HCT116 (cell line): ENCODE measurements around the gene TMEM201. TPM values are rescaled to one million over a fixed set of nuclear protein-coding genes. Genes with fewer than 3 reads are reported as not detected.

Experiments
- ATAC-seq: fragments of 200-7000 bp; cut with Tn5 transposase; 2 replicates; pipeline ENCODE4 v1.9.1; 2020; ENCODE audit warnings: mild to moderate bottlenecking, moderate library complexity
- BruUV-seq: library from RNA; stranded (reverse); fragments of 400-500 nt; replicated peaks from 2 replicates; lab custom pipeline; 2021; lab: Mats Ljungman, UMichigan
- CTCF ChIA-PET: fragments of 300-600 bp; sonication (Branson Sonifier 250); formaldehyde crosslinking; loops from one replicate; lab custom pipeline; 2021; ENCODE audit warnings: antibody characterized with exemption; lab: Charles Lee
- POLR2A ChIA-PET: fragments of 300-600, 350-600 bp; sonication (Branson Sonifier 250); formaldehyde crosslinking; loops from one replicate; lab custom pipeline; 2021; ENCODE audit warnings: antibody characterized with exemption; lab: Charles Lee
- RAD21 ChIA-PET, 2 experiments: fragments of 300-600 bp; sonication (Branson Sonifier 250); formaldehyde crosslinking; loops; one replicate each; lab custom pipeline; 2023; ENCODE audit warnings: low total read pairs in 2 of 2; ENCODE audit not compliant: uncharacterized antibody in 2 of 2, unreplicated experiment in 2 of 2, low non-redundant PET in 1 of 2; lab: Charles Lee
- DNase-seq: peaks from one replicate; pipeline ENCODE4 v3.0.0-alpha.2; 2010; ENCODE audit warnings: low read depth, low spot score
- H2AFZ ChIP-seq: fragments of 200-600 bp; shearing (Covaris generic), sonication (generic); 2 replicates; pipeline ENCODE4 v1.6.1; 2017; ENCODE audit warnings: low read depth, mixed run types, mixed read lengths, antibody characterized with exemption, low read length; ENCODE audit not compliant: poor library complexity, severe bottlenecking
- H3K27ac ChIP-seq: 2 replicates; pipeline ENCODE4 v1.5.1; 2012; ENCODE audit warnings: low read depth, low read length
- H3K27me3 ChIP-seq: fragments of 200-600 bp; sonication (generic); 2 replicates; pipeline ENCODE4 v1.6.1; 2016; ENCODE audit warnings: mixed run types, low read length, mixed read lengths; ENCODE audit not compliant: insufficient read depth
- H3K36me3 ChIP-seq, 2 experiments: fragments of 200-500 bp in 1 of 2; fragments of 200-600 bp in 1 of 2; sonication (Bioruptor generic) in 1 of 2; sonication (generic) in 1 of 2; 2 replicates each; pipeline versions ENCODE4 v1.5.1 to v1.6.1; 2014 to 2016; ENCODE audit warnings: low read length in 2 of 2, inconsistent platforms in 1 of 2, mixed read lengths in 1 of 2, mixed run types in 1 of 2; ENCODE audit not compliant: insufficient read depth in 2 of 2, control insufficient read depth in 1 of 2
- H3K4me1 ChIP-seq, 2 experiments: fragments of 200-600 bp in 1 of 2; sonication (generic) in 1 of 2; 2 replicates each; pipeline versions ENCODE4 v1.5.1 to v1.6.1; 2012 to 2017; ENCODE audit warnings: low read length in 2 of 2, inconsistent platforms in 1 of 2, mild to moderate bottlenecking in 1 of 2, mixed read lengths in 1 of 2, mixed run types in 1 of 2, moderate library complexity in 1 of 2; ENCODE audit not compliant: insufficient read depth in 2 of 2, control insufficient read depth in 1 of 2
- H3K4me2 ChIP-seq: fragments of 200-600 bp; sonication (generic); 2 replicates; pipeline ENCODE4 v1.6.1; 2017; ENCODE audit warnings: mixed run types, low read length, mixed read lengths
- H3K4me3 ChIP-seq, 2 experiments: fragments of 200-600 bp in 1 of 2; sonication (generic) in 1 of 2; replicated peaks in 1 of 2; 2 replicates each; pipeline ENCODE4 v1.5.1; 2011 to 2016; ENCODE audit warnings: low read length in 2 of 2, control low read depth in 1 of 2, low read depth in 1 of 2, mild to moderate bottlenecking in 1 of 2, mixed read lengths in 1 of 2, mixed run types in 1 of 2
- H3K79me2 ChIP-seq: fragments of 200-600 bp; sonication (generic); 2 replicates; pipeline ENCODE4 v1.6.1; 2017; ENCODE audit warnings: mild to moderate bottlenecking, mixed run types, low read length, moderate library complexity, mixed read lengths; ENCODE audit not compliant: insufficient read depth
- H3K9ac ChIP-seq: fragments of 200-600 bp; sonication (generic); 2 replicates; pipeline ENCODE4 v1.6.1; 2016; ENCODE audit warnings: low read length, mixed read lengths
- H3K9me2 ChIP-seq: fragments of 200-600 bp; sonication (generic), shearing (Covaris generic); 2 replicates; pipeline ENCODE4 v1.6.1; 2017; ENCODE audit warnings: mixed run types, mild to moderate bottlenecking, moderate library complexity; ENCODE audit not compliant: insufficient read depth
- H3K9me3 ChIP-seq, 2 experiments: fragments of 200-500 bp in 1 of 2; fragments of 200-600 bp in 1 of 2; sonication (Bioruptor generic) in 1 of 2; sonication (generic) in 1 of 2; 2 replicates each; pipeline ENCODE4 v1.6.1; 2014 to 2017; ENCODE audit warnings: low read length in 2 of 2, mixed read lengths in 2 of 2, inconsistent platforms in 1 of 2, low read depth in 1 of 2, mild to moderate bottlenecking in 1 of 2, mixed run types in 1 of 2, moderate library complexity in 1 of 2; ENCODE audit not compliant: control insufficient read depth in 1 of 2, insufficient read depth in 1 of 2
- H4K20me1 ChIP-seq: fragments of 200-600 bp; sonication (generic), shearing (Covaris generic); 2 replicates; pipeline ENCODE4 v1.6.1; 2017; ENCODE audit warnings: mixed run types, mild to moderate bottlenecking, moderate library complexity; ENCODE audit not compliant: insufficient read depth
- ATF3 ChIP-seq: IDR thresholded peaks from 2 replicates; pipeline ENCODE4 v1.6.1; 2012
- CBX3 ChIP-seq: IDR thresholded peaks from 2 replicates; pipeline ENCODE4 v1.6.1; 2012; ENCODE audit warnings: low read depth
- CEBPB ChIP-seq: IDR thresholded peaks from 2 replicates; pipeline ENCODE4 v1.6.1; 2012; ENCODE audit warnings: low read depth
- EGR1 ChIP-seq: IDR thresholded peaks from 2 replicates; pipeline ENCODE4 v1.6.1; 2012; ENCODE audit warnings: low read depth
- ELF1 ChIP-seq: IDR thresholded peaks from 2 replicates; pipeline ENCODE4 v1.6.1; 2012; ENCODE audit warnings: low read depth, borderline replicate concordance
- EZH2 ChIP-seq: fragments of 200-600 bp; sonication (generic); IDR thresholded peaks from 2 replicates; pipeline ENCODE4 v1.6.1; 2017; ENCODE audit warnings: antibody characterized with exemption, mixed run types
- FOSL1 ChIP-seq: IDR thresholded peaks from 2 replicates; pipeline ENCODE4 v1.6.1; 2012; ENCODE audit warnings: low read depth
- JUND ChIP-seq: IDR thresholded peaks from 2 replicates; pipeline ENCODE4 v1.6.1; 2012
- MAX ChIP-seq: IDR thresholded peaks from 2 replicates; pipeline ENCODE4 v1.6.1; 2012
- POLR2AphosphoS5 ChIP-seq: IDR thresholded peaks from 2 replicates; pipeline ENCODE4 v1.6.1; 2011; ENCODE audit warnings: mild to moderate bottlenecking, low read depth, low read length, moderate library complexity
- RAD21 ChIP-seq: IDR thresholded peaks from 2 replicates; pipeline ENCODE4 v1.6.1; 2012; ENCODE audit warnings: low read depth, mild to moderate bottlenecking
- REST ChIP-seq: IDR thresholded peaks from 2 replicates; pipeline ENCODE4 v1.6.1; 2012; ENCODE audit warnings: low read depth
- SIN3A ChIP-seq: IDR thresholded peaks from 2 replicates; pipeline ENCODE4 v1.6.1; 2012; ENCODE audit warnings: low read depth
- SP1 ChIP-seq: IDR thresholded peaks from 2 replicates; pipeline ENCODE4 v1.6.1; 2012; ENCODE audit warnings: low read depth
- SRF ChIP-seq: IDR thresholded peaks from 2 replicates; pipeline ENCODE4 v1.6.1; 2012; ENCODE audit warnings: low read depth
- TCF7L2 ChIP-seq: IDR thresholded peaks from 2 replicates; pipeline ENCODE4 v1.7.0; 2011; ENCODE audit warnings: borderline replicate concordance, inconsistent platforms; ENCODE audit not compliant: insufficient read depth, insufficient read length; ENCODE audit errors: extremely low read depth
- ZBTB33 ChIP-seq: IDR thresholded peaks from 2 replicates; pipeline ENCODE4 v1.6.1; 2011; ENCODE audit warnings: mild to moderate bottlenecking, low read length, moderate library complexity; ENCODE audit not compliant: insufficient replicate concordance; ENCODE audit errors: extremely low read depth
- ZFX ChIP-seq: fragments of 450-650 bp; IDR thresholded peaks from 2 replicates; pipeline ENCODE4 v1.6.1; 2017
- intact Hi-C: fragments of 100-400 bp; cut with micrococcal nuclease; formaldehyde crosslinking; loops from 2 replicates; pipeline ENCODE4 v1.10.0; 2022
- total RNA-seq: library from RNA; stranded (reverse); gene quantifications from one replicate; pipeline ENCODE4 v1.2.1, GENCODE V29; 2021; ENCODE audit not compliant: unreplicated experiment

TMEM201 gene
- total RNA-seq, 1 experiment from 2014 or later: 27.6 TPM

- no peak for TF ChIP-seq ZBTB33
- TF ChIP-seq MAX: no peak
- TF ChIP-seq SRF: no peak
- no peak for TF ChIP-seq FOSL1
- no peak for TF ChIP-seq POLR2AphosphoS5
- TF ChIP-seq SP1: no peak
Observed at GRCh38 chr1:9602794-9603167, 14.1 kb downstream of the TMEM201 start (continued).

GRCh38 chr1:9603307-9603706 is 14.6 kb downstream of the TMEM201 start:
- no peak overlapping the region for H2AFZ ChIP-seq
- H3K27ac ChIP-seq: no peak overlapping the region
- no TSS peak for BruUV-seq
- no peaks in the 10 kb centered on the region for H3K9me2 ChIP-seq
- H3K9ac ChIP-seq: no peak overlapping the region
- RAD21 ChIA-PET: no interaction called here
- CTCF ChIA-PET: no interaction called here
- intact Hi-C loops: no loop called here
- no peaks in the 10 kb centered on the region for H3K4me1 ChIP-seq
- H3K4me3 ChIP-seq: no peak overlapping the region
- peaks cover 6 to 26% of the 10 kb centered on the region in 2 experiments; a peak in 3 of 4 replicates for H3K36me3 ChIP-seq
- DNase-seq (no peak), ATAC-seq (no peak)
- TF ChIP-seq SIN3A: no peak
- no peak for TF ChIP-seq TCF7L2
- no peak for TF ChIP-seq ZFX
- TF ChIP-seq JUND: no peak
- TF ChIP-seq CEBPB: no peak
- no peak for TF ChIP-seq EGR1
- no peak for TF ChIP-seq REST
- TF ChIP-seq ATF3: no peak
- TF ChIP-seq RAD21: no peak
- no peak for TF ChIP-seq CBX3
- TF ChIP-seq EZH2: no peak
- no peak for TF ChIP-seq ELF1
- H3K9me3 ChIP-seq: no peaks in the 10 kb centered on the region
- no peaks in the 10 kb centered on the region for H3K79me2 ChIP-seq
- no peak overlapping the region for H3K4me2 ChIP-seq
- no peaks in the 10 kb centered on the region for H4K20me1 ChIP-seq
- POLR2A ChIA-PET: no interaction called here
- H3K27me3 ChIP-seq: no peaks in the 10 kb centered on the region
